HG03442 (cell line): ENCODE data around the gene ASB2.

Experiments used
- ATAC-seq: cut with Tn5 transposase; IDR thresholded peaks from one replicate; pipeline ENCODE4 v1.9.1; 2021; ENCODE audit warnings: mild to moderate bottlenecking, moderate library complexity; ENCODE audit not compliant: unreplicated experiment

The ASB2 gene

DNA sequence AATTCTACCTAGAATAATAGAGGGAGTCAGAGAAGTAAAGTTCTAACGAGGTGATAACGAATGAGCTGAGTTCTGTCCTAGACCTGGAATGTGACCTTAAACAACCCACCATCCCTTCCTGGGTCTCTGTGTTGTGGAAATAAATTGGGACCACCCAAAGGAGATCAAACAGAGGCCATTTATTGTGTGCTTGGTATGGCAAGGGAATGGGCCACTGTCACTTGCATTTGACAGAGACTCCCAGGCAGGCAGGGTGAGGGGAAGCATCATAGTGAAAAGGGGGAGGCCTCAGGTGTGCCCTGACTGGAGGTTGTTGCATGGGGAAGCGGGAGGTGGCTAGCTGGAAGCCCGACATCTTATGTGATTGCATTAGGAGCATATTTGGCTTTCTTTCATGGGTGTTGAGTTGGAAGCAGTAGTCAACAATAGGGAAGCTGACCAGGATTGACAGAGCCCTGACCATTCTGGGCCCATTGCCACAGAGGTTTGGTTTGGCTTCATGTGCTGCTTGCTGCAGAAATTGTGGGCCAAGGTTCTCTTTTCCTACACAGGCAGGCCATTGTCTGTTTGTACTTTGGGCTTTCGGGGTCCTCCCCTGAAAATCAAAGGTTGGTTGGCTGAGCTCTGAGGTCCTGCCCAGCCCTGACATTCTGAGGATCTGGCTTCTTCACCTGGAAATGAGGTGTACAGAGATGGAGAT lies 66.8 kb downstream of the ASB2 start:
- no peak for ATAC-seq

DNA sequence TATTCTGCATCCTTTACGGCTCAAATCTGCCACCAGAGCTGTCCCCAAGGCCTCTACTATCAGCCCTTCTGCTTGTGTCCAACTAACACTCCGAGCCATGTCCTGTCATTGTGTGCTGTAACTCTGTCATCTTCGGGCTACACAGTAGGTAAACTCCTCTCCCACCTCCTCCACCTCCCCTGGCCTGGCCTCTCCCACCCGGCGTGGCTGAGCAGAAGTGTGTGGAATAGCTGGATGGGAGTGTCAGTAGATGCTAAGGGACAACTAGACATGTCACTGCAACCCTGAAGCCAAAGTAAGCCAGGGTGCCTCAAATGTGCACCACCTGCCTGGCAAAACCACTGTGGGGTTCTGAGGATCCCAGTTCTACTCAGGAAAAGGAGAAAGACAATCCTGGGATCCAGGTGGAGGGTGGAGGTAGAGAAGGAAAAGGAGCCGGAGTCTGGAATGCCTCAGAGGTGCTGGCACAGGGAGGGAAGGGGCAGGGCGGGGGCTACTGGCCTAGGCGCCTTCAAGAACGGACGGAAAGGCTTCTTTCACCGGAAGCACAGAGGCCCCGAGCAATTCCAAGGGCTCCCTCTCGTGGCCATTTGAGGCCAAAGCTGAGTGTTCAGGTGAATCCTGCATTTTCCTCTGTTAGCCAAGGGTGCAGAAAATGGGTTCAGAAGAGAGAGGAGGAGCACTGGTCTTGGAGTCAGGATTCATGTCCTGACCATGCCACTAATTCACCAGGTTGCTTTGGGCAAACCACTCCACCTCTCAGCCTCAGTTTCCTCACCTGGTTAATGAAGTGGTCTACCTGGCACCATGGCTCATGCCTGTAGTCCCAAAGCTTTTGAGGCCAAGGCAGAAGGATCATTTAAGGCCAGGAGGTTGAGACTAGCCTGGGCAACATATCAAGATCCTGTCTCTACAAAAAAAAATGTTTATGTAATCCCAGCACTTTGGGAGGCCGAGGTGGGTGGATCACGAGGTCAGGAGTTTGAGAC lies 69.7 kb downstream of the ASB2 start:
- no peak for ATAC-seq

DNA sequence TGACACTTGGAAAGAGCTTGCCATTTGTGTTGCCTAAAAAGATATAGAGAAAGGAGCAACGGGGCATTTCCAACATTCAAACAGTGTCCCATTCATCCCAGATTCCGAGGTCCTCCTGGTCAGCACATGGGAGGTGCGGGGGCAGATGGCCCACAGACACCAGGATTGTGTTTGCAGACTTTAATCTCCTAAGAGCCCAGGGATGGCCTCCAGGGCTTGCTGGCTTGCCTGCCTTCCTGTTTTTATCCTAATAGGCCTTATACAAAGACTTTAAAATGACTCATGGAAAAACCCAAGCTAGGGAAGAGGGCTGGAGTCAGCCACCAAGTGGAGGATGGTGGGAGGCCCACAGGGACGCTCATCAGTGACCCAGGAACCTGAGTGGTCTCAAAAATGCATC lies 70.7 kb downstream of the ASB2 start:
- ATAC-seq = no peak

DNA sequence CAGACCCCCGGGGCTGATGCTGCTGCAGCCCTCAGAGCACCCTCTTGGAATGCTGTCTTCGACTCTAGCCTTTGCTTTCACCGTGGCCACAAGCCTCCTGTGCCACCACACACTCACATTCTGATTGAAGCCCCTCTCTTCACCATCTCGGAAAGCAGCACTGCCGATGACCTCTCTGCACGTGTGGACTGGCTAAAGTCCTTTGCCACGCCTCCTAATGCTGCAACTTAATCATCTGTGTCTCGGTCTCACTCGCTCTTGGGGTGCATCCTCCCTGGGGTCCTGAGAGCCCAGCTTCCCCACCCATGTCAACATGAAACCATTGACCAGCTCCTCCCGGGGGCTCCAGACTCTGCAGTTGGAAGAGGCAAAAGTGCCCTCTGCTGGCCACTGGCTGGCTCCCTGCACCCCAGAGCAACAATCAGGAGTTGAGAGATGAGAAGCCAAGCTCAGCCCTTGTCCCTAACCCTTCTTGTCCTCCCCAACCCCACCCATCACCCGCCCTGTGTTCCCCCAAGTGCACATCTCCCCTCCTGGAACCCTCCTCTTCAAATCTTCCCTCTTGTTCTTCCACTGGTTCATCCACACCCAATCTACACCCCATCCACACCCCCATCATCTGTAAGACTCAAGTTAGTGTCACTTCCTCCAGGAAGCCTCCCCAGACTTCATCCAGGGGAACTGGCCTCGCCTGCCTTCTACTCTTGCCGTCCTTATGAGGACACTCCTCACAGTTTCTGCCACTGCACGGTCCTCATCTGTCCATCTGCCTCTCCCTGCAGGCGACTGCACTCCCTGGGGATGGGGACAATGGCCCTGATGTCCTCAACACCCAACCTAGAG lies 72.8 kb downstream of the ASB2 start:
- ATAC-seq = no peak

DNA sequence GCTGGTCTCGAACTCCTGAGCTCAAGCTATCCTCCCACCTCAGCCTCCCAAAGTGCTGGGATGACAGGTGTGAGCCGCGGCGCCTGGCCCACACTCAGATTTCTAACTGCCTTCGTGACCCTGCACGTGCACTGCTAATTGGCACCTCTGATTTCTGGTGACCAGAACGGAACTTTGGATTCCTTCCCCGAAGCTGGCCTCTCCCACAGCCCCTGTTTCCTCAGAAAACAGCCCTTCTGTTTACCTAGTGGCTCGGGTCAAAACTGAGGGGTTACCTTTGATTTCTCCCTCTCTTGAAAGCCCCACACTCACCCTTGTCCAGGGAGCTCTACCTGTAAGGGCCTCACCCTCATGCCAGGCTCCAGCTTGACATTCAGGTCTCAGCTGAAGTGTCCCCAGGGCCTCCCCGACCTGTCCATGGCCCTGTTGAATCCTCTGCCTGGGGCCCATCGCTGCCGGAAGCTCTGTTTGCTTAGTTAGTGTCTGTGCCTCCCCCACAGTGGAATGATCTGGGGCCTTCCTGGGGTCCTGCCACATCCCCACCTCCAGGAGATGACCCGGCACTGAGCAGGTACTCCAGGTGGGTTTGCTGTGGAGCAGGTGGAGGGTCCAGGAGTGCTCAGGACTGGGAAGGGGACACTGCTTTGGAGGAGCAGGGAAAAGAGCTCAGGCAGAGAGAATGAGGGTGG lies 73.6 kb downstream of the ASB2 start:
- ATAC-seq = no peak

DNA sequence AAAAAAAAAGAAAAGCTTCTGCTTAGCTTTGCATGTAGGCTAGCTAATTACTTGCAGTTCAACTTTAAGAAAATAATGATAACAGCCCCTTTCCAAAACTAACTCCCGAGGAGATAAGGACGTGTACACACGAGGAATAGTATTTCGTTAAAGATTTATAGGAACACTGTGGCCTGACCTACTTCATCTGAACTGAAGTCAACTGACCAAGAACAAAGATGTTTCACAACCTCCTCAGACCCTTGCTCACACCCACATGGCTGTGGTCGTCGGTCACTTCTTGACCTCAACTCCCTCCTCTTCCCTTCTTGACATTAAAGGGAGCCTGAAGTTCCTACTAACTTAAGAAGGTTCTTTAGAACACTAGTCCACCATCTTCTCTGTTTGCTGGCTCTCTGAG lies 74.6 kb downstream of the ASB2 start:
- ATAC-seq = no peak

DNA sequence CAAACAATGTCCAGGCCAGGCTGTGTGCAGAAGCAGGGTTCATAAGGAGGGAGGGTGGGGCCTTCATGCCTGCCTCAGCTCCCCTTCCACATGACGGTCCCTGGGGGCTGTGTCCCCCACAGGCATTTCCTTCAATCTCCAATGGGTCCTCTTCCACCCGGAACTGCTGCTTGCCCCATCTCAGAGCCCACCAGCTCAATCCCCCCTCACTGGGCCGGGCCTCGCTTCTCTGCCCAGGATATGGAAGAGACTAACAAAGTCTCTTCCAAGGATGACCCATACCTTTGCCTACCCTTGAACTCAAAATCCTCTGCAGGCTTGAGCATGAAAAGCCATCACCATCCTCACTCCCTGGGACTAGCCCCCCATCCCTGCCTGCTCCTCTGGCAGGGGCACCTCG lies 77.6 kb downstream of the ASB2 start:
- no peak for ATAC-seq

DNA sequence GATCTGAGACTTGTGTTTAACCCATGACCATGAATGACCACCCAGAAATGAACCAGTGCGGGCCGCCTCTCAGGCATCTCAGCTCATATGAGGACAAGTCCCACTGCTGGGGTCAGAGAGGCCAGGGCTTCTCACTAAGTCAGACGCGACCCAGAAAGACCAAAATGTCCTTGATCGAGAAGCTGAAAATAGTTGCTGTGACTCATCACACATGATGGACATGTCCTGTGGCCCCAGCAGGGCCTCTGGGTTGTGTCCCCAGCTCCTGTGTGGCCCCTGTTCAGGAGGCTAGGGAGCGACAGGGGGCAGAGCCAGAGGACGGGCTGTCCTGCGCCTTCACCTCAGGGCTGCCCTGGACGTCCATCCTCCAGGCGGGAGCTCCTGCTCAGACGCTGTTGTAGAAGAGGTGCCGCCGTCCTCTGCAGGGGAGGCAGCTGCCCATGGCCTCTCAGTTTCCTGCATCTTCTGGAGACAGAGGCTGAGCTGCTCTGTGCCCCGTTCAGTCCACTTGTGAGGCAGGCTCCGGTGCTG lies 78.2 kb downstream of the ASB2 start:
- no peak for ATAC-seq

DNA sequence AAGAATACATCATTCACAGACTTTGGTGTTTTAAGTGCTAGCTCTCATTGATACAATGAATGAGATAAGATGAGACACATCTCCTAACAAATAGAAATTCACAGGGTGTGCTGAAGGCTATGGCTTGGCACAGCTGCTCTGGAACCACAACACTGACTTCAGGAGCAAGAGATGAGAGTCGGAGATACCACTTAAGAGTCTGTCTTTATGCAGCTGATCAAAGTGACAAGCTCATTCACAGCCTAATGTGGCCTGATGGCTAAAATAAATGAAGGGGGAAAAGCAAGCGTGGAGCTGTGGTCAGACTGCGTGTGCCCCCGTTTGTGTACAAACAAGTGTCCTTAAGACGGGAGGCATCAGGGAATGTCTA lies 78.9 kb downstream of the ASB2 start:
- no peak for ATAC-seq

DNA sequence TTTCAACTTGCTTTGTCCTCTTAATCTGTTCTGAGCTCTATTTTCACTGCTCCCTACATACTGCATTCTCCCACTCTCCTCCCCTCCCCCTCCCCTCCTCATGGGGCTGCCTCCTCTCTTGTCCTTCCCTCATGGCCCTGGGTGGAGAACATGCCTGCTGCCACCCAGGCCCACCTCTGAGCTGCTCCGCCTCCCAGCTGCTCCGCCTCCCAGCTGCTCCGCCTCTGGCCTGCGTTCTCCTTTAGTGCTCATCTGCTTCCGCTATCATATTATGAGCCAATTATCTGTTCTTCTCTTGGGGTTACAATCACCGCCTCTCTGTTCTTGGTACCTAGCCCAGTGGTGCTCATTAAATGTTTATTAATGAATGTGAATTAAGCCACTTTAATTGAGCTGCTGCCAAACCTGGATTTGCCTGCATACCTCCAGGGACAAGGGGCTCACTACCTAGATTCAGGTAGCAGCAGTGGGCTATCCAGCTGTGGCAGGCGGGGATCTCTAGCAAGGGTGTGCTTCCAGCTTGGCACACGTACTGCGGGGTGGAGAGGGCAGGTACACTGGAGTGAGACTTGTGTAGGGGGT lies 81.3 kb downstream of the ASB2 start:
- no peak for ATAC-seq

DNA sequence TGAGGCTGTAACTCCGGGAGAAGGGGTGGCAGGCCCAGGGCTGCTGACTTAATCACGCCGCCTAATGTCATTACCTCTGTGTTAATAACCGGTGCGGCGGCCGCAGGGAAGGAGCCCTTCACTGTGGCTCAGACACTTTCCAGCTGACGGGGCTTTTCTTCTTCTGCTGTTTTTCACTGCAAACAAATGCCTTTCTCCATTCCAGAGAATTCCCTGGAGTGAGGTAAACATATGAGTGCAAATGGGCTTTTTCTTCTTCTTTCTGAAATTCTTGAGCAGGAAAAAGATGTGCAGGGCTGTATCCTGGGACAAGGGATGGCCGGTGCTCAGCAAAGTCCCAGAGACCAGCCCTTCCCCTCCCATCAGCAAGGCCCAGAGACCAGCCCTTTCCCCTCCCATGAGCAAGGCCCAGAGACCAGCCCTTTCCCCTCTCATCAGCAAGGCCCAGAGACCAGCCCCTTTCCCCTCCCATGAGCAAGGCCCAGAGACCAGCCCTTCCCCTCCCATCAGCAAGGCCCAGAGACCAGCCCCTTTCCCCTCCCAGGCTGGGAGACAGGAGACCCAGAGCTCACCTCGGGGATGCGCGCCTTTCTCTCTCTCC lies 82.6 kb downstream of the ASB2 start:
- ATAC-seq = no peak

DNA sequence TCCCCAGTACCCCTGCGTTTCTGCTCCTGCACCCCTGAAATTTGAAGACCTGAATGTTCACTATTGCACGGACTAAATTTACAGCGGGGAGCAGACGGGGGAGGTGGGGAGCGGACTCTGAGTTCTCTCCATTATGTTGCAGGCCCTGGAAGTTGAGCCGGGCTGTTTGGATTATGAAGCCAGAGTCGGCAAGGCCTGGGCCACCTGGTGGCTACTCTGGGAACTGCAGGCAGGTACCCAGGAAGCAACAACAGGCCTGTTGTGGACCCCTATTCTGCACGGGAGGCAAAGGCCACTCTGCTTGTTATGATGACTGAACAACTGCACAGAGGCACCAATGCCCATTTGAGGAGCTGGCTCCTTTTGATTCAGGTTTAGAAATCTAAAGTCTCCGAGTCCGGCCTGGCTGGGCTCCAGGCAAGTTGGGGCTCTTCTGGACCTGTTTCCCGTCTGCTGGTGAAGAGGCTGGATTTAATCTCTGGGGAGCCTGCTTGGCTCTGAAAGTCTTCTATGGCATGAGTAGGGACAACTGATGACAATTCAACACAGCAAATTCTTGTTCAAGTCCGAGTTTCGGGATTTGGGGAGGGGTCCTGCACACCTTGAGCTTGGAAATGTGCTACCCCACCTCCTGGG lies 83.3 kb downstream of the ASB2 start:
- no peak for ATAC-seq

DNA sequence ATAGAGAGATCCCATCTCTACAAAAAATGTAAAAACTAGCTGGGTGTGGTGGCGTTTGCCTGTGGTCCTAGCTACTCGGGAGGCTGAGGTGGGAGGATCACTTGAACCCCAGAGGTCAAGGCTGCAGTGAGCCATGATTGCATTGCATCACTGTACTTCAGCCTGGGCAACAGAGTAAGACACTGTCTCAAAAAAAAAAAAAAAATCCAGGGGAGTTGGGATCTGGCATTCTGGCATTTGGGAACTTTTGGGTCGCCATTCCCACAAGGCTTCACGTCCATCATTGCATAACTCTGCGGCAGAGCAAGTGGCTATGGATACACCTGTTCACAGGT lies 83.9 kb downstream of the ASB2 start:
- no peak for ATAC-seq

DNA sequence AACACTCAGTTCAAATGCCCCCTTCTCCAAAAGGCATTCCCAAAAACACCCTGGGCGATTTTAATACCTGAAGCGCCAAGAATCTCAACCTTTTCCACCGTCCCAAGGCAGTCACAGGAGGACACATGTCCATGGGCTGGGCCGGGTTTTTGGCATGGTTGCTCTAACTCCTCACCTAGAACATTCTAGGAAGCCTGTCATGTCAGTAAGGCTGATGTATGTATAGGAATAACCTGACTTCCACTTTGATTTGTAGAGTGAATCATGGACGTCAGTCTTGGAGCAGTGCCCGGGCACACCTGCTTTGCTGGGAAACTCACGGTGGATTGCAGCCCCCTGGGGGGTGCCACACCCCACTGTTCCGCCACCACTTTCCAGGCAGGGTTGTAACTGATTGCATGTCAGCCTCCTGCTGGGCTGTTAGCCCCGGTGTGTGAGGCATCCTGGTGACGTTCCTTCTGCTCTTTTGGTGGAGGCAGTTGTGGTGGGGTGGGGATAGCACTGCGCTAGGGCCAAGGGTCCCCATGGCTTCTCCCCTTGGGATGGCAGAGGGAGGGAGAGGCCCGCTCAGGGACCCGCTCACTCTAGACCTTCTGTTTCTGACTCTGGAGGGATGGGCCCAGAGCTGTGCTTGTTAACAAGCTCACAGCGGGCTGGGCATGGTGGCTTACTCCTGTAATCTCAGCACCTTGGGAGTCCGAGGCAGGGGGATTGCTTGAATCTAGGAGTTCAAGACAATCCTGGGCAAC lies 84.4 kb downstream of the ASB2 start:
- no peak for ATAC-seq

DNA sequence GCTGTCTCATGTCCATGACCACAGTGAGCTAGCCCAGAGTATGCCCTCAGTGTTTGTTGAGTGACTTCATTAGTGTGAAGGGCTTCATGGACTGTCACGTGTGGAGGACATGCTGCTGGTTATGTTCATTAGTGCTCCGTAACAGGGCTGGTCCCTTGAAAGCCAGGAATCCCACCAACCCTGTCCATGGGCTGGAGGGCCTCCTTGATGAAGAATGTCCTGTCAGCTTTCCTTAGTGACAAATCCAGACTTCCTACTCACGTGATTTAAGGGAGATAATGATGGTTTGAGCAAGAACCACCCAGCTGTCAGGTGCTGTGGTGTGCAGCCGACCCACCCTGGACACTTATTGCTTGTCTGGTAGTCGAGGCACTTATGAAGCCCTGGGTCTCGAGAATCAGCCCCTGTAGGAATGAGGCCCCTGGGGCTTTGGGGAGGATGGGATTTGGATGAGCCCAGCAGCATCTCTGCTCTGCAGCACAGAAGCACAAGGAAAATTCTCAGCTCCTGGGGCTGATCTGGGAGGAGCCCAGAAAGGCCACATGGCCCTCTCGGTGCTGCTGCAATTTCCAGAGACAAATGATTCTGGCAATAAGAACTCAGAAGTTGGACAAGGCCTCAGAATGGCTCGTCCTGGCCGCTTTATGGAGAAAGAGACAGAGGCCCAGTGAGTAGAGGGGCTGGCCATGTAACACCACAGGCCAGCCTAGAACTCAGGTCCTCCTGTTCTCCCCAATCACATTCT lies 86.5 kb downstream of the ASB2 start:
- ATAC-seq = no peak

DNA sequence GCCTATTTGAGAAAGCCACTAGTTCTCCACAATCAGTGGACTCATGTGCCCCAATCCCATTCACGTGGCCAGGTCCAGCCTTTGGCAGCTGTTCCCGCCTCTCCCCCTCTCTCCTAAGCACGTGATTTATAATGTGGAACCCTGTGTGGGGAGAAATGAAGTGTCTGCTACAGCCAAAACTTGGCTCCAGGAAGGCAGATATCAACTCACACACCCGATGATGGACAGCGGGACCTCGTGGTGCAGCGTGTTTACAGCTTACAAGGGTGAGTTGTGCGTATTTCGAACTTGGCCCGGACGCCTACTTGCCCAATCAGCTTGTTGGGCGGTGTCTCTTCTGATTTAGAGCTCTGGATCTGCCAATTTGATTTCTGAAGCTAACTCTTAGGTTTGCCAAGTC lies 87.4 kb downstream of the ASB2 start:
- ATAC-seq = no peak

DNA sequence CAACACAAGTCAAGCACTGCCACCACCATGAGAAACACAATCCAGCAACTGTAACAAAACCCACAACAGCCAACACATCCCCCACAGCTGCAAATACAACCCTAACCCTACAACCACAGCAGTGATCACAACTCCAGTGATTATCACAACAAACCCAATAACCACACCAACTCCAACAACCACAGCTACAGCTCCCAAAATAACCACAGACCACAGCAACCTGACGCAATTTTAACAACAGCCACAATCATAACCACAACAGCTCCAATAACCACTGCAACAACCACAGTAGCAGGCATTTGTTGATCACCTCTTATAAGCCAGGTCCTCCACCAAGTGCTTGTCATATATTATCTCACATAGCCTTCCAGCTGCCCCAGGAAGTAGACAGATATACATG lies 91.4 kb downstream of the ASB2 start:
- no peak for ATAC-seq
